ENCODE results near the gene NUDT5. TPM values are rescaled to one million over a fixed set of nuclear protein-coding genes. Genes with fewer than 3 reads are reported as not detected.

The NUDT5 gene
- total RNA-seq, 1 experiment from 2014 or later = 119 TPM

GRCh38 chr10:12121673-12122072, 74.0 kb downstream of the NUDT5 start:
- TF ChIP-seq ESRRA (CRISPR knock-in tag; IDR thresholded peaks at IDR 0.05; ENCODE audit: borderline replicate concordance) (no peak), ZNF138 (CRISPR knock-in tag; conservative IDR thresholded peaks at IDR 0.05) (no peak), NR2C2 (CRISPR knock-in tag; IDR thresholded peaks at IDR 0.05) (no peak), CDX4 (CRISPR knock-in tag; IDR thresholded peaks at IDR 0.05; ENCODE audit: borderline replicate concordance) (no peak)
- TF ChIP-seq, protein P1, sequence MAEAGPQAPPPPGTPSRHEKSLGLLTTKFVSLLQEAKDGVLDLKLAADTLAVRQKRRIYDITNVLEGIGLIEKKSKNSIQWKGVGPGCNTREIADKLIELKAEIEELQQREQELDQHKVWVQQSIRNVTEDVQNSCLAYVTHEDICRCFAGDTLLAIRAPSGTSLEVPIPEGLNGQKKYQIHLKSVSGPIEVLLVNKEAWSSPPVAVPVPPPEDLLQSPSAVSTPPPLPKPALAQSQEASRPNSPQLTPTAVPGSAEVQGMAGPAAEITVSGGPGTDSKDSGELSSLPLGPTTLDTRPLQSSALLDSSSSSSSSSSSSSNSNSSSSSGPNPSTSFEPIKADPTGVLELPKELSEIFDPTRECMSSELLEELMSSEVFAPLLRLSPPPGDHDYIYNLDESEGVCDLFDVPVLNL (CRISPR knock-in tag; IDR thresholded peaks at IDR 0.05; ENCODE audit: borderline replicate concordance, low read depth) = no peak
- TF ChIP-seq, protein P2, sequence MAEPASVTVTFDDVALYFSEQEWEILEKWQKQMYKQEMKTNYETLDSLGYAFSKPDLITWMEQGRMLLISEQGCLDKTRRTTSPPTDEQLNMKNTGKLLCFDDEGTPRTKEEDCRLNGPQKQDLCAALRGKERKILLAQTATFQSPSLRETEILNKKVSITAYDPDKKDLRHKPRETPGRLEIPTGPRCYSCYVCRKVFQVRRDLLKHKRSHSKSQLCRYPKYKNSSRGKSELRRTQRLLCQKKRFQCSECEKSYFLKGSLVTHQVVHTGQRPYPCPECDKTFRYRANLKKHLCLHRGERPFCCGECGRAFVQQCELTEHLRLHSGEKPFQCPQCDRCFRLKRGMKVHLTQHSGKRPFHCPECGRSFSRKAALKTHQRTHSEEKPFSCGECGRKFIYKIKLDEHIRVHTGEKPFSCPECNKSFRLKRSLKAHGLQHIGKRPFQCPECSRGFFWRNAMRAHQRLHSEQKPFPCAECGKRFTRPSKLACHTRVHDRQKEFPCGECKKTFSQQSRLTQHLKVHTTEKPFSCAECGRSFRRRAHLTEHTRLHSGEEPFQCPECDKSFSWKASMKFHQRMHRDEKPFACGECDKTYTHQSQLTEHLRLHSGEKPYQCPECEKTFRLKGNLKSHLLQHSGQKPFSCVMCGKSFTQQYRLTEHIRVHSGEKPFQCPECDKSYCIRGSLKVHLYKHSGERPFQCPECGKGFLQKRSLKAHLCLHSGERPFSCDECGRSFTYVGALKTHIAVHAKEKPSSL (CRISPR knock-in tag; conservative IDR thresholded peaks at IDR 0.05) = no peak

More at GRCh38 chr10:12121673-12122072, 74.0 kb downstream of the NUDT5 start:
- ChIA-PET POLR2A (no interaction called here), CTCF (no interaction called here)
- peaks cover 53% of the 10 kb centered on the region for H3K36me3 Mint-ChIP-seq
- ATAC-seq (no peak), DNase-seq (ENCODE audit: low spot score) (no peak)
- no peaks in the 10 kb centered on the region; the same call in 1 of the 2 replicates for H3K9me3 Mint-ChIP-seq
- H3K4me1 Mint-ChIP-seq = no peaks in the 10 kb centered on the region
- no peak overlapping the region for H3K4me3 Mint-ChIP-seq
- H3K27me3 Mint-ChIP-seq (ENCODE audit: low read depth) = no peaks in the 10 kb centered on the region
- no peak overlapping the region for H3K27ac Mint-ChIP-seq

Small RNA genes lying within 50 kb of the gene (microRNA-seq; reads per million reads assigned to microRNA genes)
- not detected for gene MIR548AK (ENCODE audit: borderline number of aligned reads)

Other genes with a start within 250 kb of the NUDT5 start
- 24.3 to 26.0 TPM (median 25.6 TPM) in 3 replicates for gene UPF2, start 153.1 kb downstream of the NUDT5 start, total RNA-seq (2021)
- 57.9 to 70.6 TPM (median 66.3 TPM) in 3 replicates for gene DHTKD1, start 126.9 kb downstream of the NUDT5 start, total RNA-seq (2021)
- 14.5 to 19.0 TPM (median 16.3 TPM) in 3 replicates for gene SEC61A2, start 66.2 kb downstream of the NUDT5 start, total RNA-seq (2021)
- gene CDC123, start 297 bp upstream of the NUDT5 start, total RNA-seq (2021) = 137 to 153 TPM (median 143 TPM) in 3 replicates
- 7.9 to 10.2 TPM (median 8.0 TPM) in 3 replicates for gene CAMK1D, start 153.7 kb upstream of the NUDT5 start, total RNA-seq (2021)